Activated CD4-positive, alpha-beta T cell treated with anti-CD3 and anti-CD28 coated beads, Interleukin-2, amount 10 ng/mL, durations not matched to agents 24 days and 14 days (primary cell): ENCODE data around the gene CLTB. TPM values are rescaled to one million over a fixed set of nuclear protein-coding genes. Genes with fewer than 3 reads are reported as not detected.
A peak's percentile ranks its signal among the peaks of the same experiment; 100 is the strongest.

ENCODE experiments used
- DNase-seq: peaks from one replicate; pipeline ENCODE4 v3.0.0; 2022
- H3K27ac Mint-ChIP-seq: one replicate; pipeline ENCODE4 v1.8.0; 2022; ENCODE audit warnings: mild to moderate bottlenecking, mixed read lengths
- H3K27me3 Mint-ChIP-seq: one replicate; pipeline ENCODE4 v1.8.0; 2022; ENCODE audit warnings: mixed read lengths
- H3K36me3 Mint-ChIP-seq: one replicate; pipeline ENCODE4 v1.8.0; 2022; ENCODE audit warnings: low read depth, mild to moderate bottlenecking, mixed read lengths
- H3K4me1 Mint-ChIP-seq: one replicate; pipeline ENCODE4 v1.8.0; 2021; ENCODE audit warnings: mixed read lengths
- H3K4me3 Mint-ChIP-seq: one replicate; pipeline ENCODE4 v1.8.0; 2022; ENCODE audit warnings: mild to moderate bottlenecking, moderate library complexity, mixed read lengths
- H3K9me3 Mint-ChIP-seq: one replicate; pipeline ENCODE4 v1.8.0; 2021; ENCODE audit warnings: mixed read lengths
- intact Hi-C: fragments of 100-400 bp; cut with micrococcal nuclease; formaldehyde crosslinking; loops from one replicate; pipeline ENCODE4 v1.15.1; 2023
- total RNA-seq: library from RNA; stranded (reverse); gene quantifications from 2 replicates; pipeline ENCODE4 v1.2.3, GENCODE V29; 2022

CLTB gene
- total RNA-seq, 1 donor from 2014 or later = 76.2 TPM

DNA sequence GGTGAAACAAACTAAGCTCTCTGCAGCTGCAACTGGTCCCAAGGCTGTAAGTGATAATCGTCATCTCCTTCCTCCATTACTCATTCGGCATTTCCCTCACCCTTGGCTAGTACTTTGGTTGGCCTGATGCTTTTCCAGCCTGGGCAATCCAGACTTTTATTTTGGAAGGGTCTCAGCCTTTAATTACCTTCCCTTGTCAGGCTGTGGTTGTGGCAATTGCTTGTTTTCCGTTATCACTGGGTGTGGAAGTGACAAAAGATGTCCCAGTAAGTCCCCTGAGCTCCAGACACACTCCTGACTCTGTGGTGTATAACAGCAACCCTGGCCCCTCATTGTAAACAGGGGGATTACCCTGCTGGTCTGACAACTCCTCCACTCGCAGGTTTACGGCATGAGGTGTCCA, 25.6 kb upstream of the CLTB start:
- Mint-ChIP-seq H3K9me3 (peaks cover 4% of the 10 kb centered on the region), H3K27me3 (peaks cover 2% of the 10 kb centered on the region), H3K4me3 (no peak overlapping the region), H3K27ac (no peak overlapping the region), H3K36me3 (no peaks in the 10 kb centered on the region), H3K4me1 (peaks cover 10% of the 10 kb centered on the region)
- no peak for DNase-seq
- intact Hi-C loops = no loop called here

DNA sequence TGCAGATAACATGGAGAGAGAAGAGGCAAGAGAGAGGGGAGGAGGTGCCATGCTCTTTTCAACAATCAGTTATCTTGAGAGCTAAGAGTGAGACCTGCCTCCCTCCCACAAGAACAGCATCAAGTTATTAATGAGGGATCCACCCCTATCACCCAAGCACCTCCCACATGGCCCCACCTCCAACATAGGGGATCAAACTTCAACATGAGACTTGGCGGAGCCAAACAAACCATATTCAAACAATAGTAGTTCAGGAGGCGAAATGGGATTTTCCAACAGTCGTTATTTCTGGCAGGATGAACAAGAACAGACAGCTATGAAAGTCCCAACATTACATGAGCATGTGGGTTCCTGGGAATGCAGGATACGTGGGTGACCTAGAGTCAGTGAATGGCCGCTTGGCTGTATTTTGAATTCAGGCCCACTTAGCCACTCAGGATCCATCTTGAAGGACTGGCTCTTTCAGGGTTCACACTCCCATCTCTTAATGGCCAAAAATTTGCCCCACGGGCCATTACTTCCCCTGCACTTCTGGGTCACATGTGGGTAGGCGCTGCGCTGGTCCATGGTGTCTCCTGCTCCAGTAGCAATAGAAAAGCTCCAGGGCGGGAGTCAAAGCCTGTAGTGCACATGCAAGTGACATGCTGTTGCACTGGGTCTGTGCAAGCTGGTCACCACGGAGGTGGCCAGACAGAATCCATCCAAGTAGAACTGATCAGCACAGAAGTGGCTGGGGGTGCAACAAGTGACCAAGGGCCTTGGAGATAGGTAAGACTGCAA, 24.8 kb upstream of the CLTB start:
- intact Hi-C loops = no loop called here
- H3K4me1 Mint-ChIP-seq = peaks cover 13% of the 10 kb centered on the region
- no peak overlapping the region for H3K4me3 Mint-ChIP-seq
- no peak for DNase-seq
- H3K27ac Mint-ChIP-seq = no peak overlapping the region
- H3K9me3 Mint-ChIP-seq = peaks cover 4% of the 10 kb centered on the region
- peaks cover 2% of the 10 kb centered on the region for H3K27me3 Mint-ChIP-seq
- H3K36me3 Mint-ChIP-seq = no peaks in the 10 kb centered on the region

DNA sequence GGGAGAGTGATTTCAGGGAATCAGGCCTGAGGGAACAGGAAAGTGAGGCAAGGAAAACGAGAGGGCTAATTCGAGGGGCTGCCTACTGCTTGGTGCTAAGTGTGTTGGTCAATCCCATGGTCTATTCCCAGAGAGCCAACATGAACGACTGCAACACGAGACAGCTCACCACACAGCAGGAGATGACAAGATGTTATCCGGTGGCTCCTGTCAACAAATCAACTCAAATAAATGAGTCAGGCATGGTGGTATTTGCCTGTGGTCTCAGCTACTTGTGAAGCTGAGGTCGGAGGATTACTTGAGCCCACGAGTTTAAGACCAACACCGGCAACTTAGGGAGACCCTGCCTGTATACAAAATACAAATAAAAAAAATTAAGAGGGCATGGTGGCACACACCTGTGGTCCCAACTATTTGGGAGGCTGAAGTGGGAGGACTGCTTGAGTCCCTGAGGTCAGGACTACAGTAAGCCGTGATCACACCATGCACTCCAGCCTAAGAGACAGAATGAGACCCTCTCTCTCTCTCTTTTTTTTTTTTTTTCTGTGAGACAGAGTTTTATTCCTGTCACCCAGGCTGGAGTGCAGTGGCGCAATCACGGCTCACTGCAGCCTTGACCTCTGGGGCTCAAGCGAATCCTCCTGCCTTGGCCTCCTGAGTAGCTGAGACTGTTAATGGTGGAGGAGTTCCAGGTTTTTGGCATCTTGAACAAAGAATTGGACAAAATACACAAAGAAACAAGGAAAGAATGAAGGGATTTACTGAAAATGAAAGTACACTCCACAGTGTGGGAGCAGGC, 22.8 kb upstream of the CLTB start:
- Mint-ChIP-seq H3K27ac (no peak overlapping the region), H3K4me1 (peaks cover 13% of the 10 kb centered on the region), H3K36me3 (no peaks in the 10 kb centered on the region), H3K4me3 (no peak overlapping the region), H3K9me3 (peaks cover 4% of the 10 kb centered on the region), H3K27me3 (peaks cover 4% of the 10 kb centered on the region)
- intact Hi-C loops = no loop called here
- DNase-seq = no peak

DNA sequence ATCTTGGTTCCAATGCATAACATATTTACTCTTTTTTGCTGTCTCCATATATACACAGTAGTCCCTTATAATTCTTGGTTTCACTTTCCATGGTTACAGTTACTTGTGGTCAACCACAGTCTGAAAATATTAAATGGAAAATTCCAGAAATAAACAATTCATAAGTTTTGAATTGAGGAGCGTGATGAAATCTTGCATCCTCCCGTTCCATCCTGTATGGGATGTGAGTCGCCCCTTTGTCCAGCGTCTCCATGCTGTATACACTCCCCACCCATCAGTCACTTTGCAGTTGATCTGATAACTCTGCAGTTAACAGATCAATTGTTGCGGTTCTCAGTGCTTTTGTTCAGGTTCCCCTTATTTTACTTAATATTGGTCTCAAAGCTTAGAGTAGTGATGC, 20.3 kb upstream of the CLTB start:
- H3K4me3 Mint-ChIP-seq = peak overlapping the region; percentile 47
- no peak for DNase-seq
- peak overlapping the region; percentile 10 for H3K27ac Mint-ChIP-seq
- peaks cover 5% of the 10 kb centered on the region for H3K9me3 Mint-ChIP-seq
- no peaks in the 10 kb centered on the region for H3K36me3 Mint-ChIP-seq
- peaks cover 8% of the 10 kb centered on the region for H3K27me3 Mint-ChIP-seq
- intact Hi-C loops = no loop called here
- H3K4me1 Mint-ChIP-seq = peaks cover 9% of the 10 kb centered on the region

DNA sequence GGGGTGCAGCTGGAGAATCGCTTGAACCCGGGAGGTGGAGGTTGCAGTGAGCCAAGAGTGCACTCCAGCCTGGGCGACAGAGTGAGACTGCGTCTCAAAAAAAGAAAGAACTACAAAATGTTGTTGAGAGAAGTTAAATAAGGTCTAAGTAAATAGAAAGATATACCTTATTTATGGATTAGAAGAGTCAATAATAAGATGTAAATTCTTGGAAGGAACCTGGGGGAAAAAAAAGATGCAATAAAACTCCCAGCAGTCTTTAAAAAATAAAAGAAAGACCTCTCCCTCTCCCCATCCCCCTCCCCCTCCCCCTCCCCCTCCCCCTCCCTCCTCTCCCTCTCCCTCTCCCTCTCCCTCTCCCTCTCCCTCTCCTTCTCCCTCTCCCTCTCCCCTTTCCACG, 16.4 kb upstream of the CLTB start:
- peaks cover 15% of the 10 kb centered on the region for H3K4me1 Mint-ChIP-seq
- no peak overlapping the region for H3K4me3 Mint-ChIP-seq
- H3K27ac Mint-ChIP-seq = no peak overlapping the region
- H3K36me3 Mint-ChIP-seq = no peaks in the 10 kb centered on the region
- no peak for DNase-seq
- intact Hi-C loops = no loop called here
- H3K27me3 Mint-ChIP-seq = peaks cover 15% of the 10 kb centered on the region
- H3K9me3 Mint-ChIP-seq = peaks cover 5% of the 10 kb centered on the region

DNA sequence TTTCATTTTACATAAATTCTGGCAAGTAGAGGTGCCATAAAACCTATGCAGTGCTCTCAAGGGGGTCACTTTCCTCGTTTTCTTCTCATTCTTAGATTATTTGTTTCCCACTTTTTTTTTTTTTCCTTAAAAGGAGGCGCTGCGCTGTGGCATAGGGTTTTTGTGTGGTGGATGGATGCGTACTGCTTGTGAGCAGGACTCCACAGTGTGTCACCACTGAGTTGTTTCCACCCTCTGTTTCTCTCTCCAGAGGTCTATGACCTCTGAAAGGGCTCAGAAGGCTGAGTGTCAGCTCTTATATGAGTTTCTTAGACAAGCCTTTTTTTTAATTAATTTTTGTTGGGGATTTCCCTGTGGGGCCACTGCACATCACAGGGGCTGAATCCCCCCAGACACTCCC, 13.6 kb upstream of the CLTB start:
- no peaks in the 10 kb centered on the region for H3K36me3 Mint-ChIP-seq
- intact Hi-C loops = no loop called here
- H3K9me3 Mint-ChIP-seq = peaks cover 7% of the 10 kb centered on the region
- H3K27ac Mint-ChIP-seq = no peak overlapping the region
- peaks cover 6% of the 10 kb centered on the region for H3K4me1 Mint-ChIP-seq
- no peak overlapping the region for H3K4me3 Mint-ChIP-seq
- DNase-seq = no peak
- H3K27me3 Mint-ChIP-seq = peaks cover 14% of the 10 kb centered on the region

DNA sequence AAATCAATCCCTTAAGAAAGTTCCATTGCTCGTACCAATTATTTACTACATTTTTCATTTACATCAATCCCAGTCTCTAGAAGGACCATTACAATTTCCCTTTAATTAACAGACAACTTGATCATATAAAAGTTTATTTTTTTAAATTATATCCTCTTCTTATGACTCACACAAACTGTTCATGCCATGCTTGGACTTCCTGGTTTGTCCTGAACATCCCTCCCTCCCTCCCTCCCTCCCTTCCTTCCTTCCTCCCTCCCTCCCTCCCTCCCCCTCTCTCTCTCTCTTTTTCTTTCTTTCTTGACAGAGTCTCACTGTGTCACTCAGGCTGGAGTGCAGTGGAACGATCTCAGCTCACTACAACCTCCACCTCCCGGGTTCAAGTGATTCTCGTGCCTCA, 11.6 kb upstream of the CLTB start:
- Mint-ChIP-seq H3K9me3 (peaks cover 7% of the 10 kb centered on the region), H3K36me3 (no peaks in the 10 kb centered on the region), H3K27ac (no peak overlapping the region), H3K4me1 (peaks cover 6% of the 10 kb centered on the region), H3K4me3 (no peak overlapping the region), H3K27me3 (peaks cover 18% of the 10 kb centered on the region)
- no peak for DNase-seq
- intact Hi-C loops = no loop called here

DNA sequence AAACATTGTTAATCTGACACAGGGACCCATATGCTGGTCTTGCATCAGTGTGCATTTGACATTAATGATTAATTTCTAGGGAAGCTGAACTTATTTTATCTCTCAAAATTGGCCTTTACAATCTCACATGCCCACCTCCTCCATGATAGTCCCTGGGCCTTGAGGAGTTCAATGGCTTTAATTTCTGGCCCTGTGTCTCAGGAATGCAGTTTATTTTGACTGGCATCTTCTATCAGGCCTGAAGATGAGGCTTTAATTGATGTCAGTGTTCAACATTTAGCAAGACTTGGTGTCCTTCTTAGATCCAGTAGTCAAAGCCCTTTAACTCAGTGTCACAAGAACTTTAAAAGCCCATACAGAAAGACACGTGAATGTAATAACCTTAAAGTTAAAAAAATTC, 10.5 kb upstream of the CLTB start:
- intact Hi-C loops = no loop called here
- Mint-ChIP-seq H3K36me3 (no peaks in the 10 kb centered on the region), H3K9me3 (peaks cover 3% of the 10 kb centered on the region), H3K27me3 (peaks cover 21% of the 10 kb centered on the region), H3K4me1 (peaks cover 6% of the 10 kb centered on the region), H3K27ac (no peak overlapping the region), H3K4me3 (no peak overlapping the region)
- no peak for DNase-seq

DNA sequence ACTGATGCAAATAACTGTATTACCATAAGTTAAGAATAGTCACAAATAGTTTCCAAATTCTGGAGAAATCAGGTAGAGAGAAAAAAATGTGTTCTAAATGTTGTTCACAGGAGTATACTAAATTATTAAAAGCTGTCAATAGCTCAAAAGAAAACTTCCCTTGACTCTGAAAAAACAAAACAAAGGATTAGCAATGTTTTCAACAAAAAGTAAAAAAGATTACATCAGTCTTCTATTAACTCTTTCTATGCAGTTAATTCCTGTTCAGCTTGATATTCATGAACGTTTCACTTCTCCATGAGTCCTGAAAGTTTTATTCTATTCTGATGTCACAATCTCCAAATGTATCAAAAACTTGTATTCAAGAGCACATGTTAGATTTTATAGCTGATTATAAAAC, 9.5 kb upstream of the CLTB start:
- no peak for DNase-seq
- H3K36me3 Mint-ChIP-seq = no peaks in the 10 kb centered on the region
- H3K9me3 Mint-ChIP-seq = peaks cover 2% of the 10 kb centered on the region
- H3K4me1 Mint-ChIP-seq = peaks cover 6% of the 10 kb centered on the region
- H3K27me3 Mint-ChIP-seq = peaks cover 27% of the 10 kb centered on the region
- H3K27ac Mint-ChIP-seq = no peak overlapping the region
- no peak overlapping the region for H3K4me3 Mint-ChIP-seq
- intact Hi-C loops = no loop called here

DNA sequence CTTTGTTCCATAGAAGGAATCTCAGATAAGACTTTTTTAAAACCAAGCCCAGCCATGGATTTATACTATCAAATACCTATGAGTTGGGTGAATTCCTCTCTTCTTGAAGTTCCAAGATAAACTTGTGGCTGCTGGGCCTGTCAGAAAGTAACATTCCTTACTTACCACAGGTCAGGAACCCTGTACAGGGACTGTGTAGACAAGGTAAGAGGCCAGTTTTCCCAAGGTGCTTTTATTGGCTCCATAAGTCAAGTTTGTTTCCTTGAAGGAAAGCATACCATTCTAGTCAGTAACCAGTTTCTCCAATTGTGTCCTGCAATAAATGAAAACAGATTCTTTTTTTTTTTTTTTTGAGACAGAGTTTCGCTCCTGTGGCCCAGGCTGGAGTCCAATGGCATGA, 8.8 kb upstream of the CLTB start:
- DNase-seq = no peak
- no peak overlapping the region for H3K4me3 Mint-ChIP-seq
- H3K4me1 Mint-ChIP-seq = peaks cover 2% of the 10 kb centered on the region
- H3K27me3 Mint-ChIP-seq = peaks cover 28% of the 10 kb centered on the region
- H3K36me3 Mint-ChIP-seq = no peaks in the 10 kb centered on the region
- H3K27ac Mint-ChIP-seq = no peak overlapping the region
- intact Hi-C loops = no loop called here
- H3K9me3 Mint-ChIP-seq = peaks cover 2% of the 10 kb centered on the region

DNA sequence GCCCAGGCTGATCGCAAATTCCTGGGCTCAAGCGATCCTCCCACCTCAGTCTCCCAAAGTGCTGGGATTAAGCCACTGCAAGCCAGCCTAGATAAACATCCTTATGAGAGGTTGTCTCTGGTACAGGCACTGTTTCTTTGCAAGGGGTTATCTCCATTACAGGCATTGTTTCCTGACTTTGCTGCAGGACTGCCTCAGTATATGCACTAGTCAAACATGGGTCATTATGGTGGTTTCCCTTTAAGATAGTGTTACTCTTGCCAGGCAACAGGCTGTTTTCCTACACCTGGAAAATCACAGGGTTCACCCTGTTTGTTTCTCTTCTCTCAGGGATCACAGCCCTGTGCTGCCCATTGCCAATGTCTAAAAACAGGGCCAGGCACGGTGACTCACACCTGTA, 7.8 kb upstream of the CLTB start:
- Mint-ChIP-seq H3K36me3 (no peaks in the 10 kb centered on the region), H3K4me1 (no peaks in the 10 kb centered on the region), H3K27me3 (peaks cover 27% of the 10 kb centered on the region), H3K9me3 (peaks cover 2% of the 10 kb centered on the region), H3K27ac (no peak overlapping the region), H3K4me3 (no peak overlapping the region)
- intact Hi-C loops = no loop called here
- no peak for DNase-seq

DNA sequence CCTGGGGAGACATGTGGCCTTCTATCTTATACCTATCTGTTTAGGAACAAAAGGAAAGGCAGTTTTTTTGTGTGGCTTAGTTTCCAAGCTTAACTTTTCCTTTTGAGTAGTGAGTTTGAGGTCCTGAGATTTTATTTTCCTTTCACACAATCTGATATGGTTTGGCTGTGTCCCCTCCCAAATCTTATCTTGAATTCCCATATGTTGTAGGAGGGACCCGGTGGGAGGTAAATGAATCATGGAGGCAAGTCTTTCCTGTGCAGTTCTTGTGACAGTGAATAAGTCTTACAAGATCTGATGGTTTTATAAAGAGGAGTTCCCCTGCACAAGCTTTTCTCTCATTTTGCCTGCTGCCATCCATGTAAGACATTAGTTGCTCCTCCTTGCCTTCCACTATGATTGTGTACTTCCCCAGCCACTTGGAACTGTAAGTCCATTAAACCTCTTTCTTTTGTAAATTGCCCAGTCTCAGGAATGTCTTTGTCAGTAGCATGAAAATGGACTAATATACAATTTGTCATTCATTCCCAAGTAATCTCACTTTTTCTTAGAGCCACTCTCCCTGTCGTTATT, 4.7 kb upstream of the CLTB start:
- Mint-ChIP-seq H3K4me1 (peaks cover 5% of the 10 kb centered on the region), H3K27me3 (peaks cover 24% of the 10 kb centered on the region), H3K27ac (no peak overlapping the region), H3K36me3 (no peaks in the 10 kb centered on the region), H3K4me3 (no peak overlapping the region), H3K9me3 (peaks cover 2% of the 10 kb centered on the region)
- DNase-seq = no peak
- intact Hi-C loops = no loop called here

DNA sequence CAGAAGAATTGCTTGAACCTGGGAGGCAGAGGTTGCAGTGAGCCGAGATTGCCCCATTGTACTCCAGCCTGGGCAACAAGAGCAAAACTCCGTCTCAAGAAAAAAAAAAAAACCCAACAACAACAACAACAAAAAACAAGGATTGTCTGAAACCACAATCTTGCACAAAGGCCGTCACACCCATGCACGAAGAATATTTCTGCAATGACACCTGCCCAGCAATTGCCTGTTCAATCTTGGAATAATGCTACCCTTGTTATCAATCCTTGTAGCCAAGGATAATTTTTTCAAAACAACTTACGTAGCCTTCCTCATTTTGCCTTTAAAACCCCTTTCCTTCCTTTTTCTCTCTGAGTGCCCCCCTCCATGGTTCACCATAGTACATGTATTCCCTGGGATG, 3.7 kb upstream of the CLTB start:
- Mint-ChIP-seq H3K27me3 (peaks cover 24% of the 10 kb centered on the region), H3K27ac (no peak overlapping the region), H3K4me1 (peaks cover 9% of the 10 kb centered on the region), H3K4me3 (no peak overlapping the region), H3K36me3 (no peaks in the 10 kb centered on the region), H3K9me3 (no peaks in the 10 kb centered on the region)
- intact Hi-C loops = no loop called here
- no peak for DNase-seq

DNA sequence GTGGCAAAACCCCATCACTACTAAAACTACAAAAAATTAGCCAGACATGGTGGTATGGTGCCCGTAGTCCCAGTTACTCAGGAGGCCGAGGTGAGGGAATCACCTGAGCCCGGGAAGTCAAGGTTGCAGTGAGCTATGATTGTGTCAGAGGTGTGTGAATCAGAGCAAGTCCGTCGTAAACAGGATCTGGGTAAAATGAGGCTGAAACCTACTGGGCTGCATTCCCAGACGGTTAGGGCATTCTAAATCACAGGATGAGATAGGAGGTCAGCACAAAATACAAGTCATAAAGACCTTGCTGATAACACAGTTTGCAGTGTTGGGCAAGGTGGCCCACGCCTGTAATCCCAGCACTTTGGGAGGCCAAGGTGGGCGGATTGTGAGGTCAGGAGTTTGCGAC, 1.9 kb upstream of the CLTB start:
- intact Hi-C loops = loop anchor here (5.0 kb wide), 1 partner anchor 199 kb away; no protein-coding TSS in a partner anchor
- Mint-ChIP-seq H3K27ac (no peak overlapping the region), H3K4me3 (no peak overlapping the region), H3K36me3 (no peaks in the 10 kb centered on the region), H3K4me1 (peaks cover 22% of the 10 kb centered on the region), H3K27me3 (peaks cover 22% of the 10 kb centered on the region), H3K9me3 (no peaks in the 10 kb centered on the region)
- DNase-seq = no peak
